Ishikawa (cell line): ENCODE measurements around the gene CHCHD3.

Experiments
- CEBPB ChIP-seq: IDR thresholded peaks from 2 replicates; pipeline ENCODE4 v1.6.1; 2012
- CREB1 ChIP-seq: IDR thresholded peaks from 2 replicates; pipeline ENCODE4 v1.6.1; 2012; ENCODE audit warnings: low read depth
- EGR1 ChIP-seq: IDR thresholded peaks from 2 replicates; pipeline ENCODE4 v1.6.1; 2012
- EP300 ChIP-seq: IDR thresholded peaks from 2 replicates; pipeline ENCODE4 v1.6.1; 2012; ENCODE audit warnings: borderline replicate concordance
- FOXM1 ChIP-seq: IDR thresholded peaks from 2 replicates; pipeline ENCODE4 v1.6.1; 2012; ENCODE audit warnings: low read depth, borderline replicate concordance
- NFIC ChIP-seq: IDR thresholded peaks from 2 replicates; pipeline ENCODE4 v1.6.1; 2012
- RAD21 ChIP-seq: IDR thresholded peaks from 2 replicates; pipeline ENCODE4 v1.6.1; 2012; ENCODE audit warnings: low read depth
- TAF1 ChIP-seq: IDR thresholded peaks from 2 replicates; pipeline ENCODE4 v1.6.1; 2012; ENCODE audit warnings: low read depth, mild to moderate bottlenecking
- TCF12 ChIP-seq: IDR thresholded peaks from 2 replicates; pipeline ENCODE4 v1.6.1; 2012; ENCODE audit warnings: low read depth
- TEAD4 ChIP-seq: IDR thresholded peaks from 2 replicates; pipeline ENCODE4 v1.6.1; 2012
- YY1 ChIP-seq: IDR thresholded peaks from 2 replicates; pipeline ENCODE4 v1.6.1; 2012; ENCODE audit warnings: low read depth
- ZBTB7A ChIP-seq: IDR thresholded peaks from 2 replicates; pipeline ENCODE4 v1.6.1; 2012; ENCODE audit warnings: low read depth
- TF ChIP-seq, protein P1 (sequence below): IDR thresholded peaks from 2 replicates; pipeline ENCODE4 v1.6.1; 2012
- TF ChIP-seq, protein P2 (sequence below): IDR thresholded peaks from 2 replicates; pipeline ENCODE4 v1.6.1; 2012; ENCODE audit warnings: low read depth, mild to moderate bottlenecking
- TF ChIP-seq, protein P3 (sequence below): IDR thresholded peaks from 2 replicates; pipeline ENCODE4 v1.6.1; 2012

Gene CHCHD3

DNA sequence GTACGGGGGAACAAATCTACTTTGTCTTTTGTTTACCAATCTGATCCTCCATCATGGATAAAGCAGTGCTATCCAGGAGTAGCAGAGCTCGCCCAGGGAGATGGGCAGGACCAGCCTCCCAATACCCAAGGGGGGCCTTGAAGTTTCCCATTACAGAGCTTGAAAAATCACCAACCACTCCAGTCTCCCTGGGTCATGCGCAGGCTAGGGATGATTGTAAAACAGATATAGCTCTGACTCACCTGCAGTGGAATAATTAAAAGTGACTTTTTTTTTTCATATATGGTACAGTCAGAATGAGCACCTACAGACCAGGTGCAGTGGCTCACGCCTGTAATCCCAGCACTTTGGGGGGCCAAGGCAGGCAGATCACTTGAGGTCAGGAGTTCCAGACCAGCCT, 301.1 kb downstream of the CHCHD3 start:
- TF ChIP-seq ZBTB7A (no peak), EP300 (no peak)

DNA sequence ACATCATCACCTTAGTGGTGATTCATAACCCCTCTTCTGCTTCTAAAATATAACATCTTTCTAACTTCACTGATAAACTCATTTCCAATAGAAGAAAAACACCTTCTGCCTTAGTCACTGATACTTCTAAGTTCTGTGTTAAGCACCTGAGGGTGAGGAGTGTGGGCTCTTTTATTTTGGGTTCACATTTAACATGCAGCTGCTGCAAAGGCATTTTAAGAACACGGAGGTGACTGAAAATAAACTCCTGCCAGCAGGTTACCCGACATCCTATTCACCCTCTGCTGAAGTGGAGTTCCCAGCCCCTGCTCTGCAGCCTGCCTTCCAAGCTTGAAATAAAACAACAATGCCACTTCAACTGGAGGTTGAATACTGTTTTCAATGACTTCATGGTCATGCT, 302.7 kb downstream of the CHCHD3 start:
- TF ChIP-seq TCF12 (no peak), FOXM1 (no peak), ZBTB7A (no peak), EGR1 (no peak), EP300 (no peak), CEBPB (no peak), YY1 (no peak), CREB1 (no peak), RAD21 (no peak), TEAD4 (no peak), NFIC (no peak), TAF1 (no peak)
- TF ChIP-seq, protein P1, sequence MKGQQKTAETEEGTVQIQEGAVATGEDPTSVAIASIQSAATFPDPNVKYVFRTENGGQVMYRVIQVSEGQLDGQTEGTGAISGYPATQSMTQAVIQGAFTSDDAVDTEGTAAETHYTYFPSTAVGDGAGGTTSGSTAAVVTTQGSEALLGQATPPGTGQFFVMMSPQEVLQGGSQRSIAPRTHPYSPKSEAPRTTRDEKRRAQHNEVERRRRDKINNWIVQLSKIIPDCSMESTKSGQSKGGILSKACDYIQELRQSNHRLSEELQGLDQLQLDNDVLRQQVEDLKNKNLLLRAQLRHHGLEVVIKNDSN = no peak
- TF ChIP-seq, protein P2, sequence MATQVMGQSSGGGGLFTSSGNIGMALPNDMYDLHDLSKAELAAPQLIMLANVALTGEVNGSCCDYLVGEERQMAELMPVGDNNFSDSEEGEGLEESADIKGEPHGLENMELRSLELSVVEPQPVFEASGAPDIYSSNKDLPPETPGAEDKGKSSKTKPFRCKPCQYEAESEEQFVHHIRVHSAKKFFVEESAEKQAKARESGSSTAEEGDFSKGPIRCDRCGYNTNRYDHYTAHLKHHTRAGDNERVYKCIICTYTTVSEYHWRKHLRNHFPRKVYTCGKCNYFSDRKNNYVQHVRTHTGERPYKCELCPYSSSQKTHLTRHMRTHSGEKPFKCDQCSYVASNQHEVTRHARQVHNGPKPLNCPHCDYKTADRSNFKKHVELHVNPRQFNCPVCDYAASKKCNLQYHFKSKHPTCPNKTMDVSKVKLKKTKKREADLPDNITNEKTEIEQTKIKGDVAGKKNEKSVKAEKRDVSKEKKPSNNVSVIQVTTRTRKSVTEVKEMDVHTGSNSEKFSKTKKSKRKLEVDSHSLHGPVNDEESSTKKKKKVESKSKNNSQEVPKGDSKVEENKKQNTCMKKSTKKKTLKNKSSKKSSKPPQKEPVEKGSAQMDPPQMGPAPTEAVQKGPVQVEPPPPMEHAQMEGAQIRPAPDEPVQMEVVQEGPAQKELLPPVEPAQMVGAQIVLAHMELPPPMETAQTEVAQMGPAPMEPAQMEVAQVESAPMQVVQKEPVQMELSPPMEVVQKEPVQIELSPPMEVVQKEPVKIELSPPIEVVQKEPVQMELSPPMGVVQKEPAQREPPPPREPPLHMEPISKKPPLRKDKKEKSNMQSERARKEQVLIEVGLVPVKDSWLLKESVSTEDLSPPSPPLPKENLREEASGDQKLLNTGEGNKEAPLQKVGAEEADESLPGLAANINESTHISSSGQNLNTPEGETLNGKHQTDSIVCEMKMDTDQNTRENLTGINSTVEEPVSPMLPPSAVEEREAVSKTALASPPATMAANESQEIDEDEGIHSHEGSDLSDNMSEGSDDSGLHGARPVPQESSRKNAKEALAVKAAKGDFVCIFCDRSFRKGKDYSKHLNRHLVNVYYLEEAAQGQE = no peak
- TF ChIP-seq, protein P3, sequence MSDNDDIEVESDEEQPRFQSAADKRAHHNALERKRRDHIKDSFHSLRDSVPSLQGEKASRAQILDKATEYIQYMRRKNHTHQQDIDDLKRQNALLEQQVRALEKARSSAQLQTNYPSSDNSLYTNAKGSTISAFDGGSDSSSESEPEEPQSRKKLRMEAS = no peak

- TF ChIP-seq TEAD4 = no peak
- TF ChIP-seq NFIC = no peak
- no peak for TF ChIP-seq FOXM1
- no peak for TF ChIP-seq TAF1
- TF ChIP-seq, protein P3 = no peak
- no peak for TF ChIP-seq CREB1
- no peak for TF ChIP-seq TCF12
- TF ChIP-seq ZBTB7A = no peak
- TF ChIP-seq EP300 = no peak
- TF ChIP-seq, protein P2 = no peak
- TF ChIP-seq RAD21 = no peak
- no peak for TF ChIP-seq EGR1
- no peak for TF ChIP-seq CEBPB
- no peak for TF ChIP-seq YY1
- TF ChIP-seq, protein P1 = no peak
These were observed 303.1 kb downstream of the CHCHD3 start for GRCh38 chr7:132778761-132779160.

DNA sequence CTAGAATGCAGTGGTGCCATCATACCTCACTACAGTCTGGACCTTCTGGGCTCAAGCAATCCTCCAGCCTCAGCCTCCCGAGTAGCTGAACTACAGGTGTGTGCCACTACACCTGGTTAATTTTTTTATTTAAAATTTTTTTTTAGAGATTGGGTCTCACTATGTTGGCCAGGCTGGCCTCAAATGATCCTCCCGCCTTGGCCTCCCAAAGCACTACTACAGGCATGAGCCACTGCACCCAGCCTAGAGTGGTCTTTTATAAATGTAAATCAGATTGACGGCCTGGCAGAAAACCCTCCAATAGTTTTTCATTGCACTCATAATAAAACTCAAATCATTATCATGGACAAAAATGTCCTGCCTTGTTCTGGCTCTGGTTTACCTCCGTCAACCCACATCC, 303.9 kb downstream of the CHCHD3 start:
- TF ChIP-seq ZBTB7A (no peak), EP300 (no peak), YY1 (no peak), TCF12 (no peak)

DNA sequence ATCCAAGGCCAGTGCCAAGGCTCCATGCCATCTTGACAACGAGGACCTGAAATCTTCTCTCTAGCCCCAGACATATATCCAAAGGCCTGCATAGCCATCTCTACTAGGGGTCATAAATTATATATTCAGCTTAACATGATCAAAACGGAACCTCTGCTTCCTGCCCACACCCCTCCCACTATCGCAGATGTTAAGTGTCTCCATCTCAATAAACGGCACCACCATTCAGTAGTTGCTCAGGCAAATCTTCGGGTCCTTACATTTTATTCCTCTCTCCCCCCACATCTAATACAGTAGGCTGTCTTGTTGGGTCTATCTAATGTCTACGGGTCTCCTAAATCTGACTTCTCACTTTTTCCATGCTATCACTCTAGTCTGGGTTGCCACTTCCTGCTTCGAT, 304.5 kb downstream of the CHCHD3 start:
- no peak for TF ChIP-seq NFIC
- TF ChIP-seq ZBTB7A = no peak
- no peak for TF ChIP-seq EP300
- no peak for TF ChIP-seq TEAD4

GRCh38 chr7:132776048-132776620, 305.8 kb downstream of the CHCHD3 start:
- TF ChIP-seq, protein P3 = no peak
- no peak for TF ChIP-seq EGR1
- no peak for TF ChIP-seq CREB1

GRCh38 chr7:132773527-132773956, 308.3 kb downstream of the CHCHD3 start:
- TF ChIP-seq CEBPB (0 out of 2 replicates have a peak, but pooled peaks have one; percentile 18), TAF1 (no peak)
